Left lobe of liver (tissue), 2 donors: ENCODE measurements around the gene PMM1. TPM values are rescaled to one million over a fixed set of nuclear protein-coding genes. Genes with fewer than 3 reads are reported as not detected.
"Not testable (repeated sequence)": the region's sequence is repeated elsewhere in the genome, so short reads cannot be mapped to it uniquely, and the experiment has no call there.

ENCODE experiments used
- ATAC-seq: fragments of 200-7000 bp; cut with Tn5 transposase; one replicate; pipeline ENCODE4 v1.9.1; 2020; ENCODE audit warnings: mild to moderate bottlenecking, moderate library complexity
- DNase-seq: peaks from one replicate; pipeline ENCODE4 v3.0.0-alpha.2; 2020; ENCODE audit warnings: low spot score
- total RNA-seq: library from RNA; stranded (reverse); gene quantifications from one replicate; pipeline ENCODE4 v1.2.1, GENCODE V29; 2021
- donor health status: DM: no; HTN: no; CAD: no; lungs with moderate emphysema.
- donor health status: DM: no; HTN: yes; CAD: no.

Gene PMM1
- 51.8 TPM for total RNA-seq

DNA sequence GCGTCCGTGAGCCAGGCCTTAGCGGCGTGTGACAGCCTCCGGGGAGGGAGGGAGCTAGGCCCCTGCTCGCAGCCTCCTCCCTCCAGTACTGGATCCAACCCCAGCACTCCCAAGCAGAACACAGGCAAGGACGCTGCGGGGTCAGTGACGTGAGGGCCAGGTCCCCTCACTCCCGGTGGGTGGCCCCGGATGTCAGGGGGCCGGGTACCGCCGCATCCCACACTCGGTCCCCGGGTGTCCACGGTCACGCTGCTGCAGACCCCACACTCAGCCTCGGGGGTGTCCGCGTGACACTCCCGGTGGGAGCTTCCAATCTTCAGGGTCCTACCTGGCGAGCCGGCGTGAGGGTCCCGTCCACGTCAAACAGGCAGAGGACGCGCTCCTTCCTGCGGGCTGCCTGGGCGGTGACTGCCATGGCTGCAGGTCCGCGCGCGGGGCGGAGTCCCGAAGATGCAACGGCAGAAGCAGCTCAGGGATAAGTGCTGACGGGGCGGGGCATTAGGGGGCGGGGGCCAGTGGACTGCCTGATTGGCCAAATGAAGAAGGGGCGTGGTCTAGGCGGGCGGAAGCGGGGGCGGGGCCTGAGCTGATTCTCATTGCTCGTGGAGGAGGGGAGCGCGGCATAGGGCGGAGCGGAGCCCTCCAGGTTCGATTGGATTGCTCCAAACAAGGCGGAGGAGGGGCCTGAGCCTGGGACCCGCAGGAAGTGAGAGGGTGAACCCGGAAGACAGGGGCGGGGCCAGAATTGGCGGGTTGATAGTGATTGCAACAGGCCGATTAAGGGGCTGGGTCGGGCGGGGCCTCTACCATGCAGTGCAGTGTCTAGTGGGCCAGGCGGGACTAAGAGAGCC lies at the start of gene PMM1:
PMM1 (minus strand) TSS at position 450 of the 851 bp plus-strand sequence; CDS start at position 415, 35 bp downstream.
- DNase-seq, result peak; percentile 100
- ATAC-seq, result peak; percentile 87

GRCh38 chr22:41638748-41639147 lies 49.1 kb upstream of the PMM1 start:
- DNase-seq (no peak), ATAC-seq (no peak)

DNA sequence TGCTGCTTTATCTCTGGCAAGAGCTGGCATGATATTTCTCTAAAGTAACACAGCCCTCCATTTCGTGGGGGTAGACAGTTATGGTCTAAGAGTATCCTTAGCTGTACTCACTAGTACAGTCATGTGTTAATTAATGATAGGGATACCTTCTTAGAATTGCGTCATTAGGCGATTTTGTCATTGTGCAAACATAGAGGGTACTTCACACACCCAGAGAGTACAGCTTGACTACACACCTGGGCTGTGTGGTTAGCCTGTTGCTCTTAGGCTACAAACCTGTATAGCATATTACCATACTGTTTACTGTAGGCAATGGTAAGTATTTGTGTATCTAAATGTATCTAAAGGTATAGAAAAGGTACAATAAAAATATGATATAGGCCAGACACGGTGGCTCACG lies 48.5 kb upstream of the PMM1 start:
- ATAC-seq (peak; percentile 61), DNase-seq (no peak)

DNA sequence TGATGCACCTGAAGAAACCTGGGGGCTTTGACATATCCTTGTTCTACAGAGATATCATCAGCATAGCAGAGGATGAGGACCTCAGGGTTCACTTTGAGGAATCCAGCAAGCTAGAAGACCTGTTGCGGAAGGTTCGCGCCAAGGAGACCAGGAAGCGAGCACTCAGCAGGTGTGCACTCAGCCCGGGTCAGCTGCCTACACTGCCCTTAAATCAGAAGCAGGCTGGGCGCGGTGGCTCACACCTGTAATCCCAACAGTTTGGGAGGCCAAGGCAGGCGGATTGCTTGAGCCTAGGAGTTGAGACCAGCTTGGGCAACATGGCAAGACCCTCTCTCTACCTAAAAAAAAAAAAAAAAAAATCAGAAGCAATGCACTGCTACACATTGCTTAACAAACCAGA lies 48.0 kb upstream of the PMM1 start:
- DNase-seq, result not testable (repeated sequence)

GRCh38 chr22:41636467-41636866 lies 46.8 kb upstream of the PMM1 start:
- ATAC-seq, result no peak
- DNase-seq, result no peak

More for the DNA sequence above, 48.0 kb upstream of the PMM1 start:
- not testable (repeated sequence) for ATAC-seq

DNA sequence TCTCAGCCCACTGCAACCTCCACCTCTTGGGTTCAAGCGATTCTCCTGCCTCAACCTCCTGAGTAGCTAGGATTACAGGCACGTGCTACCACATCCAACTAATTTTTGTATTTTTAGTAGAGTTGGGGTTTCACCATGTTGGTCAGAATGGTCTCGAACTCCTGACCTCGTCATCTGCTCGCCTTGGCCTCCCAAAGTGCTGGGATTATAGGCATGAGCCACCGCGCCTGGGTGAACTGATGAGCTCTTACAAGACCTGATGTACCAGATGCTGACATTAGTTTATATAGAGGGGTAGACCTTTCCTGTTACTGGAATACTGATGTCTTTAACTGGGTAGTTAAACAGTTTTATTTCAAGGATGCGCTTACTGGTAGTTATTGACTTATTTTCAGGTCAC lies 45.0 kb upstream of the PMM1 start:
- not testable (repeated sequence) for ATAC-seq, DNase-seq

DNA sequence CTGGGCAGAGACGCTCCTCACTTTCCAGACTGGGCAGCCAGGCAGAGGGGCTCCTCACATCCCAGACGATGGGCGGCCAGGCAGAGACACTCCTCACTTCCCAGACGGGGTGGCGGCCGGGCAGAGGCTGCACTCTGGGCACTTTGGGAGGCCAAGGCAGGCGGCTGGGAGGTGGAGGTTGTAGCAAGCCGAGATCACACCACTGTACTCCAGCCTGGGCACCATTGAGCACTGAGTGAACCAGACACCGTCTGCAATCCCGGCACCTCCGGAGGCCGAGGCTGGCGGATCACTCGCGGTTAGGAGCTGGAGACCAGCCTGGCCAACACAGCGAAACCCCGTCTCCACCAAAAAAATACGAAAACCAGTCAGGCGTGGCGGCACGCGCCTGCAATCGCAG lies 42.0 kb upstream of the PMM1 start:
- DNase-seq, ATAC-seq: not testable (repeated sequence)

DNA sequence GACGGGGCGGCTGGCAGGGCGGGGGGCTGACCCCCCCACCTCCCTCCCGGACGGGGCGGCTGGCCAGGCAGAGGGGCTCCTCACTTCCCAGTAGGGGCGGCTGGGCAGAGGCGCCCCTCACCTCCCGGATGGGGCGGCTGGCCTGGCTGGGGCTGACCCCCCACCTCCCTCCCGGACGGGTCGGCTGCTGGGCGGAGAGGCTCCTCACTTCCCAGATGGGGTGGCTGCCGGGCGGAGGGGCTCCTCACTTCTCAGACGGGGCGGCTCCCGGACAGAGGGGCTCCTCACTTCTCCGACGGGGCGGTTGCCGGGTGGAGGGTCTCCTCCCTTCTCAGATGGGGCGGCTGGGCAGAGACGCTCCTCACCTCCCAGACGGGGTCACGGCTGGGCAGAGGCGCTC lies 41.5 kb upstream of the PMM1 start:
- not testable (repeated sequence) for ATAC-seq, DNase-seq

DNA sequence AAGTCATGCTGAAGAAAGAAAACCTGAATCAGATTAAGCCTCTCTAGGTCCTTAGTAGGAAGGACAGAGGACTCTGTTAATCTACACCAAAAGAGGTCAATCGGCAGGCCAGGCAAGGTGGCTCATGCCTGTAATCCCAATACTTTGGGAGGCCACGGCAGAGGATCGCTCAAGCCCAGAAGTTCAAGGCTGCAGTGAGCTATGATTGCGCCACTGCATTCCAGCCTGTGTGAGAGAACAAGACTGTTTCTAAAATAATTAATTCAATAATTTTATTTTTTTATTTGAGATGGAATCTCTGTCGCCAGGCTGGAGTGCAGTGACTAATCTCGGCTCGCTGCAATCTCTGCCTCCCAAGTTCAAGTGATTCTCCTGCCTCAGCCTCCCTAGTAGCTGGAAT lies 35.9 kb upstream of the PMM1 start:
- no peak for ATAC-seq
- DNase-seq, result no peak

DNA sequence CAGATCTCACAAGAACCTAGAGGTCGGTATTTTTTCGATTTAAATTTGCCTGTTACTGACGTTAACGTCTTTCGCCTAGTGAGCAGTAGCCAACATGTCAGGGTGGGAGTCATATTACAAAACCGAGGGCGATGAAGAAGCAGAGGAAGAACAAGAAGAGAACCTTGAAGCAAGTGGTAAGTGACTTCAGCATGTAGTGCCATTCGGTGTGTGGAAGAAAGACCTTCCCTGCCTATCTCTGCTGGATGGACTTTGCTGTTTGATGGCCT lies 32.2 kb upstream of the PMM1 start:
- DNase-seq (no peak), ATAC-seq (no peak)

- peak; percentile 100 for DNase-seq
- peak; percentile 90 for ATAC-seq
Observed at GRCh38 chr22:41621099-41621910, 31.7 kb upstream of the PMM1 start, which contains the start of gene XRCC6. Gene XRCC6, plus strand, starts transcription at chr22:41621295. Its CDS starts 710 bp downstream, at chr22:41622005.

- ATAC-seq, result peak; percentile 30
- DNase-seq, result no peak
Observed at GRCh38 chr22:41620589-41621098, 31.0 kb upstream of the PMM1 start, which contains the start of gene DESI1. Gene DESI1, minus strand, starts transcription at chr22:41621043. Its CDS starts 204 bp downstream, at chr22:41620839.

DNA sequence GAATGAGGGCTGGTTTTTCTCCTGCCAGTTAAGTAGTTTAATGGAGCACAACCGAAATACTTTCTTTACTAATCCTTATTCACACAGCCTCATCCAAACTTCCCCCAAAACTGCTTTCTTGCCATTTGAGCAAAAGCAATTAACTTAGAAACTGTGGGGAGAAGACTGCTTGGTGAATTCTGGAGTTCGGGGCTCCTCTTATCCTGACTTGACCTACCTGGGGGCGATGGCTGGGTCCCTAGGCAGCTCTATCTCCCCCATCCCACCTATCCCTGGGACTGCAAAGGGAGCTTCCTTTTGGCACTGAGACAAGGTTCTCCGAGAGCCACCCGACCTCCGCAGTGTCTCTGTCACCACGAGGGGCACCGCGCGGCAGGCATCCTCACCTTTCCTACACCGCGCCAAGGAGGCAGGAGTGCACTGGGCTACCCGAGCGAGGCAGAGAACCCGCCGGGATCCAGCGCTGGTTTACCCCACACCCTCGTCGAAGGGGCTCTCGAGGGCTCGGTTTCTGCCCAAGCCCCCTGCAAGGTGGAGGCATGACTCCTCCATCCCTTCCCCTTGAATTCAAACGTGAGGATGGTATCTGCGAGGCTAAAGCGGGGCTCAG lies 30.4 kb upstream of the PMM1 start:
- DNase-seq (peak; percentile 62), ATAC-seq (peak; percentile 31)

GRCh38 chr22:41613456-41613855 lies 23.8 kb upstream of the PMM1 start:
- DNase-seq, result peak; percentile 83
- ATAC-seq, result peak; percentile 95

DNA sequence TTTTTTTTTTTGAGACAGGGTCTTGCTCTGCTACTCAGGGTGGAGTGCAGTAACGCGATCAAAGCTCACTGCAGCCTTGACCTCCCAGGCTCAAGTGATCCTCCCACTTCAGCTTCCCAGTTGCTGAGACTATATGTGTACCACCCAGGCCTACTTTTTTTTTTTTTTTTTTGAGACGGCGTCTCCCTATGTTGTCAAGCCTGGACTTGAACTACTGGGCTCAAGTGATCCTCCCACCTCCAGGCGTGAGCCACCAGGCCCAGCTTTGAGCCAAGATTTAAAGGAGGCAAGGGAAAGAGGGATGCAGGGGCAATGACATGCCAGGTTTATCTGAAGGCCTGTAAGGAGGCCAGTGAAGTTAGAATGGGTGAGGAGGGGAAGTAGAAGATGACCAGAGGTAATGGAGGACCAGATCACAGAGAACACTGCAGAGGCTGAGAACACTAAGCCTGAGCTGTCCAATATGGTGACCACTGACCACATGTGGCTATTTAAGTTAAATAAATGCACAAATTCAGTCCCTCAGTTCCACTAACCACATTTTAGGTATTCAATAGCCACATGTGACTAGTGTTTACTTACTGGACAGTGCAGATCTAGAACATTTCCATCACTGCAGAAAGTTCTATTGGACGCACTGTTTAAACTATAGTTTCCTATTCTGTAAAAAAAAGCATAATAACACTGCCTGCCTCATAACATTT lies 23.1 kb upstream of the PMM1 start:
- no peak for DNase-seq
- peak; percentile 3 for ATAC-seq

DNA sequence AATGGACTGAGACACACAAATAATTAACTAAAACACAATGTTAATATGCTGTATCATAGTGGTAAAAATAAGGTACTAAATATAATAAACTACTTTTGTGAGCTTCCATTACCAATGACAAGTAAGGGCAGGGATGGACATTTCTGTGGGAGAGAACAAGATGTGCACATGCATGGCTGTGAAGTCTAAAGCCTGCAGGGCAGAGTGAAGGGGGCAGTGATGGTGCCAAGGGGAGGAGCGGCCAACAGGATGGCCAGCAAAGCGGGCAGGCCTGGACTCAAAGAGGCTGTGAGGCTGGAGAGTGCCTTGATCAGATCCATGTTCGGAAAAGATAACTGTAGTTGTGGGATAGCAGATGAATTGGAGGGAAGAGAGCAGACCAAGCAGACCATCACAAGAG lies 18.7 kb upstream of the PMM1 start:
- DNase-seq (no peak), ATAC-seq (peak; percentile 60)

- DNase-seq (no peak), ATAC-seq (no peak)
Observed at GRCh38 chr22:41603873-41604332, 14.3 kb upstream of the PMM1 start.

DNA sequence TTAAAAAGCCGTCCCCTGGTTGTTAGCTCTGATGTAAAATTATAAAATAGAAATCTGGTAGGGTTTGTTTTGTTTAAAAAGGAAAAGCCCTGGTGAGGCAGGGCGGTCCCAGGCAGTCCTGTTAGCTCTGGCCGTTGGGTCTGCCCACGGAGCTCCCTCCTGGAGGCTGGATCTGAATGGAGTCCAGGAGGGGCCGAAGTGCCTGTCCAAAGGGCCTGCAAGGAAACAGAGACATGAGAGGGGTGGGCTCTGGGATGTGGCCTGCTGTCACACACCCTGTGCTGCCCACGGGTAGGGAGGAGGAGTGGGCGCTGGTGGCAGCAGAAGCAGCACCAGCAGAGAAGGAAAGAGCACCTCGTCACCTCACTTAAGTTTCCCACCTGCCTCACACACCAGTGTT lies 11.3 kb upstream of the PMM1 start:
- ATAC-seq (no peak), DNase-seq (no peak)

GRCh38 chr22:41598891-41599635 lies 9.4 kb upstream of the PMM1 start:
- ATAC-seq (no peak), DNase-seq (no peak)

- no peak for DNase-seq
- ATAC-seq, result no peak
Observed at GRCh38 chr22:41598081-41598480, 8.4 kb upstream of the PMM1 start.
